ENCODE data around the gene PRSS57. TPM values are rescaled to one million over a fixed set of nuclear protein-coding genes. Genes with fewer than 3 reads are reported as not detected.

The PRSS57 gene
- total and polyA plus RNA-seq, 2 of the 13 experiments (the other 11 are each of a cell fraction or from before 2014, with no cell fraction given), result 0.12 TPM; not detected in 1

- TF ChIP-seq BCL6 (CRISPR knock-in tag; IDR thresholded peaks at IDR 0.05) (no peak), ZNF33A (CRISPR knock-in tag; IDR thresholded peaks at IDR 0.05; ENCODE audit: borderline replicate concordance) (0 out of 2 replicates have a peak, but pooled peaks have one; percentile 28), SALL1 (CRISPR knock-in tag; IDR thresholded peaks at IDR 0.05) (peak; percentile 36; the same call in 1 of the 2 replicates), NFYB (CRISPR knock-in tag; IDR thresholded peaks at IDR 0.05) (no peak), NR2C2 (CRISPR knock-in tag; IDR thresholded peaks at IDR 0.05; ENCODE audit: borderline replicate concordance) (no peak), NFE2 (CRISPR knock-in tag; IDR thresholded peaks at IDR 0.05) (no peak), MYNN (CRISPR knock-in tag; IDR thresholded peaks at IDR 0.05; ENCODE audit: low read depth) (no peak), ZBTB2 (CRISPR knock-in tag; IDR thresholded peaks at IDR 0.05; ENCODE audit: low read depth) (0 out of 2 replicates have a peak, but pooled peaks have one; percentile 32), JUNB (CRISPR knock-in tag; IDR thresholded peaks at IDR 0.05; ENCODE audit: borderline replicate concordance) (no peak), ZNF460 (CRISPR knock-in tag; IDR thresholded peaks at IDR 0.05; ENCODE audit: borderline replicate concordance) (peak; percentile 29; the same call in 1 of the 2 replicates), MLLT10 (CRISPR knock-in tag; IDR thresholded peaks at IDR 0.05) (no peak), ZNF766 (CRISPR knock-in tag; IDR thresholded peaks at IDR 0.05; ENCODE audit: borderline replicate concordance) (no peak), ZBED4 (CRISPR knock-in tag; IDR thresholded peaks at IDR 0.05; ENCODE audit: borderline replicate concordance) (no peak), ZNF296 (CRISPR knock-in tag; conservative IDR thresholded peaks at IDR 0.05) (no peak), ZBTB33 (CRISPR knock-in tag; IDR thresholded peaks at IDR 0.05) (peak; percentile 5; the same call in 1 of the 2 replicates), MAF1 (CRISPR knock-in tag; IDR thresholded peaks at IDR 0.05; ENCODE audit: borderline replicate concordance) (no peak), ZNF891 (CRISPR knock-in tag; IDR thresholded peaks at IDR 0.05) (no peak), POLR2G (IDR thresholded peaks at IDR 0.05; ENCODE audit: low read depth, low read length) (no peak), DNMT3B (CRISPR knock-in tag; conservative IDR thresholded peaks at IDR 0.05) (no peak)
Observed at GRCh38 chr19:720345-721160, 25.3 kb upstream of the PRSS57 start (continued).

Data from HepG2 (cell line).